HL-60/S4 treated with retinoic acid at 250 ng/mL for 4 days and 3 days (cell line): ENCODE results near the gene CAMKK2.
"Not testable (repeated sequence)": the region's sequence is repeated elsewhere in the genome, so short reads cannot be mapped to it uniquely, and the experiment has no call there.

Source experiments
- in situ Hi-C: fragments of 300-500 bp; cut with MboI; formaldehyde crosslinking; loops from 2 replicates; pipeline ENCODE4 v1.7.0; 2022; ENCODE audit warnings: low sequenced_read_pairs

Gene CAMKK2

DNA sequence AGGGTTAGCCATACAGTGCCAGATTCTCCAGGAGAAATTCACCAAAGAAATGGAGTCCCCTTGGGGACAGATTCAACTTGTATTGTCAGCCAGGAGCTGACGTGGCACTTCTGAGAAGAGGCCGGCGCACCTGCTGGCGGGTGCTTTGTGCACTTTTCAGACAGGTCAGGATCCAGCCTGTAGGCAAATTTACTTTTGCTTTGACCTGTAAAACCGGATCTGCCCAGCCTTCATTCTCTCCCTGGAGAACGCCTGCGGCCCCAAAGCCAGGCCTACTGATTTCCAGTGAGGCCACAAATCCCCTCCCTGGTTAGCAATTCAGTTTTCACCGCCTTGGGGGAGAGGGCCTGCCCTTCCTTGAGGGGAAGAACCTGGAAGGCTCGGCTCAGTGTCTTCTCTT, 69.2 kb downstream of the CAMKK2 start:
- in situ Hi-C loops = no loop called here

DNA sequence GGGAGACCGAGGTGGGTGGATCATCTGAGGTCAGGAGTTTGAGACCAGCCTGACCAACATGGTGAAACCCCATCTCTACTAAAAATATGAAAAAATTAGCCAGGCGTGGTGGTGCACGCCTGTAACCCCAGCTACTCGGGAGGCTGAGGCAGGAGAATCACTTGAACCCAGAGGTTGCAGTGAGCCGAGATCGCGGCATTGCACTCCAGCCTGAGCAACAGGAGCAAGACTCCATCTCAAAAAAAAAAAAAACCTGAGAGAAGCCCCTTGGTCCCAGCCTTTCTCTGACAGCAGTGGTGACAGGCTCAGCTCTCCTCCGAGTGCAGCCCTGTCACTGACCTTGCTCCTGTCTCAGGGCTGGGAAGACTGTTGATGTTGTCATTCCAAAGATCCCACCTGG, 69.6 kb downstream of the CAMKK2 start:
- in situ Hi-C loops = not testable (repeated sequence)

DNA sequence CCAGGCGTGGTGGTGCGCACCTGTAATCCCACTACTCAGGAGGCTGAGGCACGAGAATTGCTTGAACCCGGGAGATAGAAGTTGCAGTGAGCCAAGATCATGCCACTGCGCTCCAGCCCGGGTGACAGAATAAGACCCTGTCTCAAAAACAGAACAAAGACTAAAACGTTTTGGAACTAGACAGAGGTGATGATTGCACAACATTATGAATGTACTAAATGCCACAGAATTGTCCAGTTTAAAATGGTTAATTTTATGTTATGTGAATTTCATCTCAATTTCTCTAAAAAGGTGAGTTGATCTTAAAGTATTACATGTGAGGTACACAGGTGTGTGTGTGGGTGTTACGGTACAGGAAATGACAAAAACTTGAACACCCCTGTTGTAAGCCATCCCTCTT, 70.1 kb downstream of the CAMKK2 start:
- in situ Hi-C loops = no loop called here

DNA sequence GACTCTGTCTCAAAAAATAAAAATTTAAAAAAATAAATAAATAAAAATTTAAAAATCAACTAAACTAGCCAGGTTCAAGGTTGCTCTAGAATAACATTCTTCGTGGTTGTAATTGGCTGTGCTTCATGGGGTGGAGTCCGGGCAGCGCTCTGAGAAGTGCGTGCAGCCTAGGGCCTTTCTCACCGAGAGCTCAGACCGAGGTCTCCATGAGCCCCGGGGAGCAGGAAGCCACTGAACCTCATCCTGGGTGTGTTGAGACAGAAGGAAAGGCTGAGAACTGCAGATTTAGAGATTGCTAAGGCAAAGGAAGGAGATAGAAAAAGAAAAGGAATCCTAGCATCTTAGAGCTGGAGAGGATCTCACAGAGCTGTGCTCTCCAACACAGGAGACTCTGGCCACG, 71.9 kb downstream of the CAMKK2 start:
- in situ Hi-C loops = no loop called here

DNA sequence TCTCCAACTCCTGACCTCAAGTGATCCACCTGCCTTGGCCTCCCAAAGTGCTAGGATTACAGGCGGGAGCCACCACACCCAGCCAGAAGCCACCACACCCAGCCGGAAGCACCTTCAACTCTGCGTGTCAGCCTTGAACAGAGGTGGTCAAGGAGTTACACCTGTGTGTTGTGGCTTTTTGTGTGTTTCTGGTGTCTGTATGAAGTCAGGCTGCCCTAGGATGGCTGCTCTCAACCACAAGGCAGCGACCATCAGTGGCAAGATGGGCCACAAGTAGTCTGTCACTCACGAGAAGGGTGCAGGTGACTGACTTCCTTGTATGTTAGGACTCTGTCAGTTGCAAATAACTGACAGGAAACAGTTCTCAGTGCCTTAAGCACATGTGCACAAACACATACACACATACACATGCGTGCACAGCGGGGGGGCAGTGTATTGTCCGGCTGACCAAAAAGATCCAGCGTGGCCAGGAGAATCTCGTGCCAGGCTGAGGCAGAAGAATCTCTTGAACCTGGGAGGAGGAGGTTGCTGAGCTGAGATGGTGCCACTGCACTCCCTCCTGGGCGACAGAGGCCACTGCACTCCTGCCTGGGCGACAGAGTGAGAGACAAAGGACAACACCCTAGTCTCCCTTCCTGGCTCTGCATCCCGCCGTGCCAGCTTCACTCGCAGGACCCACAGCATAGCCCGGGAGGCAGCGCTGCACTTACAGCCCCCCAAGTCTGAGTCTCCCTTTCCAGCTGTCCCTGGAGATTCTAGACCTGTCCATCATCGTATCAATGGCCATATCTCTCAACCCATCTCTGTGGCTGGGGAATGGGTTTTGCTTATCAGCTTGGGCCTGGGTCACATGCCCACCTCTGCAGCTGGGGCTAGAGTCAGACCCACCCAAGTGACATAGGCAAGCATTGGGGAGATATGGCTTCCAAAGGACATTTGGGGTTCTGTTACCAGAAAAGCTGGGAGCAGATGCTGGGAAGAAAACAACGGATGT, 72.9 kb downstream of the CAMKK2 start:
- in situ Hi-C loops = no loop called here

DNA sequence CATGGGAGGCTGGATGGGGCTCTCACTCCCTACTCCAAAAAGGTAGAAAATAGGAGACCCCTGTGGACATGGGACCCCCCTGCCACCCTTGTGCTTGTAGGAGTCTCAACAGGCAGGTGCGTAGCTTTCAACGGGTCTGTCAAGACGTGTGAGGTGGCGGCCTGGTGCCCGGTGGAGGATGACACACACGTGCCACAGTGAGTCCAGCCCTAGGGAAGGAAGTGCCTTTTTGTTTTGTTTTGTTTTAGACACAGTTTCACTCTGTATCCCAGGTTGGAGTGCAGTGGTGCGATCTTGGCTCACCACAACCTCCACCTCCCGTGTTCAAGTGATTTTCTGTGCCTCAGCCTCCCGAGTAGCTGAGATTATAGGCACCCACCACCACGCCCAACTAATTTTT, 73.7 kb downstream of the CAMKK2 start:
- in situ Hi-C loops = no loop called here

DNA sequence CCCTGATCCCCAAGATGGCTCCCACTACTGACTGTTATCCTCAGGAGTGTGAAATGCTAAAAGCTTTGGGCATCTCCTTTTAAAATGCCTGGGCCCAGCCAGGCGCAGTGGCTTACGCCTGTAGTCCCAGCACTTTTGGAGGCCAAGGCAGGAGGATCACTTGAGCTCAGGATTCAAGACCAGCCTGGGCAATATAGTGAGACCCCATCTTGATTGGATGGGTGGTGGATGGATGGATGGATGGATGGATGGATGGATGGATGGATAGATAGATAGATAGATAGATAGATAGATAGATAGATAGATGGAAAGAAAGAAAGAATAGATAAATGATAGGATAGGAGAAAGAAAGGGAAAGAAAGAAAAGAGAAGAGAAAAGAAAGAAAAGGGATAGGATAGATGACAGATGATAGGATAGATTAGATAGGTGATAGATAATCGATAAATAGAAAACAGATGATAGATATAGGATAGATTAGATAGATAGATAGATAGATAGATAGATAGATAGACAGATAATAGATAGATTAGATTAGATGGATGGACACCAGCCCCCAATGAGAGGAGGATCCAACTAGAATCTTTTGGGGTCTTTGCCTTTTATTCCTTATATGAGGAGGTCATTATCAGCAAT, 77.0 kb downstream of the CAMKK2 start:
- in situ Hi-C loops = no loop called here

DNA sequence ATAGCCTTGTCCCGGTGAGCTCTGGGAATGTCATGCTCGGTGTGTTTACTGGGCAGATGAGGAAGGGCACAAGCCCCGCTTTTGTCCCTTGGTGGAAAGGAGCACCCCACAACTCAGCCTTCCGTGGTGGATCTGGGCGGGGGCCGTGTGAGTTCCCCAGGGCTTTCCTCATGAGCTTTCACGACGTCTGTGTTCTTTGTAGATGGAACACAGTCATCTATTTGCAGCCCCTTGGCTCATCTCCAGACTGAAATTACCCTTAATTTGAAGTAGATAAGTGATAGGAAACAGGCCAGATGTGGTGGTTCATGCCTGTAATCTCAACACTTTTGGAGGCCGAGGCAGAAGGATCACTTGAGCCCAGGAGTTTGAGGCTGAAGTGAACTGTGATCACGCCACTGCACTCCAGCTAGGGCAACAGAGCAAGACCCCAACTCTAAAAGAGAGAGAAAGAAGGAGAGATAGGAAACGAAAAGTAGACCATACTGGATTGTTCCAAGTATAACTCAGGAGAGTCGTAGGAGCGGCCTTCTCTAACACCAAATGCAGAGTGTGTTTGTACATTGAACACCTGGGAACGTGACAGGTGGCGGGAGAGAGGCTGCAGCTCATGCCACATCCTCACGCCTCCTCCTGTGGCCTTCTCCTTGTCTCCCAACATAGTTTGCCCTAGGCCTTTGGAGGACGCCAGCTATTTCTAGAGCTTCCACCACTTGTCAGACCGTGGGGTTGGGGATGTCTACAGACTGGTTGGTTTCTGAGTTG, 77.7 kb downstream of the CAMKK2 start:
- in situ Hi-C loops = no loop called here

DNA sequence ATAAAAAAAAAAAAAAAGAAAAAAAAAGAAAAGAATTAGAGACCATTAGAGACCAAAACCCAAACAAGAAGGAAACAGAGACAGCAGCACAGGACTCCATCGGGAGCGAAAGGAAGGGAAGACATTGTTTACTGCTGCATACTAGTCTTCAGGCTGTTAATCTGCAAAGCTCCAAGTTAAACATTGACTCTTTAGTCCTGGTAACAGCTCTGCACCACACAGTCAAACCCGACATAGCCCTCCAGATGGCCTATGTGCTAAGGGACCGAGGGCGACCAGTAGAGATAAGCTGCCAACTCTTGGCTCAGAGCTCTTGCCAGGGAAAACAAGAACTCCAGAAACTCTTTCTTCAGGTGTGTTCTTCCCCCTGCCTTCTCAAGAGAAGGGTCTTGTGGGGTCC, 78.7 kb downstream of the CAMKK2 start:
- in situ Hi-C loops = no loop called here

DNA sequence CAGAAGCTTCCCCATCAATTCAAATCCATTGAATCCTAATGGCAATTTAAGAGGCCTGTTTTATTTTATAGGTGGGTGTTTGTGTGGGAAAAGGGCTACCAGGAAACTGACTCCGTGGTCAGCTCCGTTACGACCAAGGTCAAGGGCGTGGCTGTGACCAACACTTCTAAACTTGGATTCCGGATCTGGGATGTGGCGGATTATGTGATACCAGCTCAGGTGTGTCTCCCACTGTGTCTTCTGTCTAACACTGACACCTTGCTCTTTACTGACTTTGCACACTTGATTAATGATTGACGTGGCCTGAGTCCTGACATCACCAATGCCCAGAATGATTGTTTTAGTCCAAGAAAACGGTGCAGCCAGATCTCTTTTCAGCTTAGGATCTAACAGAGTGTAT, 79.4 kb downstream of the CAMKK2 start:
- in situ Hi-C loops = no loop called here

DNA sequence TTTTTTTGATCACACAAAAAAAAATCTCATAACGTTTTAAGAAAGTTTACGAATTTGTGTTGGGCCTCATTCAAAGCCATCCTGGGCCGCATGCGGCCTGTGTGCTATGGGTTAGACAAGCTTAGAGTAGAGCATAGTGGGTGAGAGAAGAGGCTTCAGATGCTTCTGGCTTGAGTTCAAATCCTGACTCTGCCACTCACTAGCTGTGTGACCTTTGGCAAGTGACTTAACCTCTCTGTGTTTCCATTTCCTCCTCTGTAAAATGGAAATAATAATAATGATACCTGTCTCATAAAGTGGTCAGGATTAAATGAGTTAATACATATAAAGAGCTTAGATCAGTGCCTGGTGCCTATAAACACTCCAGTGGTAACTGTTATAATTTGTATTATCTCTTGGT, 80.4 kb downstream of the CAMKK2 start:
- in situ Hi-C loops = no loop called here

DNA sequence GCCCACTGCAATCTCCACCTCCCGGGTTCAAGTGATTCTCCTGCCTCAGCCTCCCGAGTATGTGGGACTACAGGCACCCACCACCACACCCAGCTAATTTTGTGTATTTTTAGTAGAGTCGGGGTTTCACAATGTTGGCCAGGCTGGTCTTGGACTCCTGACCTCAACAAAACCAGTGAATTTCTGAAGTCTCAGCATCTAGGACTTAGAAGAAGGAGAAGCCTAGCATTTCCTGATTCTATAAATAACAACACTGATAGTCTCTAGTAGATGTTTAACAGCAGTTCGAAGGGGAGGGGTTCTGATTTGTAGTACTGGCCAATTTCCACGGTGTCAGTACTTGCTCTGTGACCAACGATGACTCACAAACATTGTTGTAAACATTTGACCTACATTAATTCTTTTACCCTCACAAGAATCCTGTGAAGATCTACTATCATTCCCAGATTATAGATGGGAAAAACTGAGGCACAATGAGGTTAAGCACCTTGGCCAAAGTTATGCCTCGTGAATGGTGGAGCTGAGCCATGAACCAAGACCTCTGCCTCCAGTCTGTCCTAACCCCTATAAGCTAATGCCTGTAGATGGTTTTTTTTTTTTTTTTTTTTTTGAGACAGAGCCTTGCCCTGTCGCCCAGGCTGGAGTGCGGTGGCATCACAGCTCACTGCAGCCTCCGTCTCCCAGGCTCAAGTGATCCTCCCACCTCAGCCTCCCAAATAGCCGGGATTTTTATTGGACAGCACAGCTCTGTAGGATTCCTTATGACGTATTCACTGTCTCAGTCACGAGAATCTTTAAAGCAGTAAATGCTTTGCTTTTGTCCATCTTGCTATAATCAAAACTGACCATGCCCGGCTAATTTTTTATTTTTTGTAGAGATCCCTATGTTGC, 81.4 kb downstream of the CAMKK2 start:
- in situ Hi-C loops = no loop called here

DNA sequence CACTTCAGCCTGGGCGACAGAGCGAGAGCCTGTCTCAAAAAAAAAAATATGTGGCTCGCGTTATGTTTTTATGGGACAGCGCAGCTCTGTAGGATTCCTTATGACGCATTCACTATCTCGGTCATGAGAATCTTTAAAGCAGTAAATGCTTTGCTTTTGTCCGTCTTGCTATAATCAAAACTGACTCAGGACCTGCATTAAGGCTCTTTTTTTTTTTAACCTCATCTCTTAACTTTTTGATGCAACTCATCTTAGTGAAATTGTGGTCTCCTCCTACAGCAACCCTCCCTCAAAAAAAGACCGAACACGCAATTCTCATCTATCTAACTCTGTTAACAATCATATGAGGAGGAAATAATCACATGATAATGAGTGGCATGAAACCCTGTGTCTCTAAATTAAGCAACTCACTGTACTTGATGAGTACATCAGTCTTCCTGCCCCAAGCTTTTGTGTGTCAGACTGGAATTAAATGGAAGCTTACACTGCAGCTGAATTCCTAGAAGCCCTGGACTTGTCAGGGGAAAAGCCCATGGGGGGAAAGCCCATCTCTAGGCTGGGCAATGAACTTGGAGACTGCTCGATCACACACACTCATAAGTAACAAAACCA, 82.2 kb downstream of the CAMKK2 start:
- in situ Hi-C loops = no loop called here

DNA sequence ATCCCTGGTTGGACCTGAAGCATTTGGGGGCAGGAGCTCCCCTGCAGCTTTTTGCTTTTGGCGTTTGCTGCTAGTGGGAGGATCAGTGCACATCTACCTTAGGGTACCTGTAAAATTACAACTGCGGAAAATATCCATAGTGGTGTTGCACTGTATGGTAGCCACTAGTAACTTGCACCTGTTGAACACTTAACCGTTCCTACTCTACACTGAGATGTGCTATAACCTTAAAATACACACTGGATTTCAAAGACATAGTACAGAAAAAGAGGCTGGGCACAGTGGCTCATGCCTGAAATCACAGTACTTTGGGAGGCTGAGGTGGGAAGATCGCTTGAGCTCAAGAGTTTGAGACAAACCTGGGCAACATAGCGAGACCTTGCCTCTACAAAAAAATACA, 83.6 kb downstream of the CAMKK2 start:
- in situ Hi-C loops = no loop called here

DNA sequence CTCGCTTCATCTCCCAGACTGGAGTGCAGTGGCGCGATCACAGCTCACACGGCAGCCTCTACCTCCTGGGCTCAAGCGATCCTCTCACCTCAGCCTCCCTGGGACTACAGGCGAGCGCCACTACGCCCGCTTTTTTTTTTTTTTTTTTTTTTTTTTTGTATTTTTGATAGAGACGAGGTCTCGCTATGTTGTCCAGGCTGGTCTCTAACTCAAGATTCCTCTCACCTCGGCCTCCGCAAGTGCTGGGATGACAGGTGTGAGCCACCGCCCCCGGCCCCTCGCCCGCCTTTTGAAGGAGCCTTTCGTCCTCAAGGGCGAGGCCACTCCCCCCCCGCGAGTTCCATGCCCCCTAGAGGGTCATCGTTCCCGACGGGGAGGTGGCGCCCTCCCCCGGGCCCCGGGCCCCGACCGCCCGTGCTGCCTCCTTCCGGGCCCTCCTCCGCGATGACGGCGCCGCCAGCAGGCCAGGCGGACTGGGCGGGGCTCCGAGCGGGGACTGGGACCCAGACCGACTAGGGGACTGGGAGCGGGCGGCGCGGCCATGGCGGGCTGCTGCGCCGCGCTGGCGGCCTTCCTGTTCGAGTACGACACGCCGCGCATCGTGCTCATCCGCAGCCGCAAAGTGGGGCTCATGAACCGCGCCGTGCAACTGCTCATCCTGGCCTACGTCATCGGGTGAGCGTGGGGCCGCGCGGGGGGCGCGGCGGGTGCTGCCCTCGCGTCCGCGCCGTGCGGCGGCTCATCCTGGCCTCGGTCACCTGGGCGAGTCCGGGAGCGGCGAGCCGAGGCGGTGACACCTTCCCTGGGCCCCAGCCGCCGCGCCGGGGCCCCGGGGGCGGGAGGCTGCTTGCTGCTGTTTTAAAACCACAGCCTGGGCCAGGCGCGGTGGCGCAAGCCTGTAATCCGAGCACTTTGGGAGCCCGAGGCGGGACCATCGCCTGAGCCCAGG, 86.6 kb downstream of the CAMKK2 start, which contains the start of gene P2RX4:
TSS of gene P2RX4 (plus strand) at position 506 of the 949 bp plus-strand sequence. CDS start at position 542, 36 bp downstream.
- in situ Hi-C loops = no loop called here

DNA sequence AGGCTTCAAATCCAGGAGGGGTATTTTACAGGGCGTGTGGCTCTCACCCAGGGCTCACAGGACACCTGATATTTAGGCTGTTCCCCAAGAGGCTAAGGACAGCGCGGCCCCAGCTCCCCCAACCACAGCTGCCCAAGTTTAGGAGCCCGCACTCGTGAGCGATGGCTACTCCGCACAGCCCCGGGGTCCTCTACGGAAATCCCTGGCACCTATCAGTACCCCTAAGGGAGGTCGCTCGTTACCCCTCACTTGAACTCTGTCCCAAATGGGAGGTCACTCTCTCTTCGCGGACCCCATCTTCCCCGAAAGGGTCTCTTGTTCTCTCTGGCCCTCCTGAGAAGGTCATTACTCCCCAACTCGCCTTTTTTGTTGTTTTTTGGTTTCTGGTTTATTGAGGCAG, 87.3 kb downstream of the CAMKK2 start:
- in situ Hi-C loops = no loop called here

DNA sequence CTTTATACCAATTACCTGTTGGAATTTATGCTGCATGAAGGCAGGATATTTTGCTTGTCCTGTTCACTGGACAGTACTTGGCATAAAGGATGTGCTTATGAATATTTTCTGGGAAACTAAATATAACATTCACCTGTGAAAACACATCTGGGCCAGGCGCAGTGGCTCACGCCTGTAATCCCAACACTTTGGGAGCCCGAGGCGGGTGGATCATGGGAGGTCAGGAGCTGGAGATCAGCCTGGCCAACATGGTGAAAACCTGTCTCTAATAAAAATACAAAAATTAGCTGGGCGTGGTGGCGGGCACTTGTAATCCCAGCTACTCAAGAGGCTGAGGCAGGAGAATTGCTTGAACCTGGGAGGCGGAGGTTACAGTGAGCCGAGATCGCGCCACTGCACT, 87.9 kb downstream of the CAMKK2 start:
- in situ Hi-C loops = not testable (repeated sequence)

DNA sequence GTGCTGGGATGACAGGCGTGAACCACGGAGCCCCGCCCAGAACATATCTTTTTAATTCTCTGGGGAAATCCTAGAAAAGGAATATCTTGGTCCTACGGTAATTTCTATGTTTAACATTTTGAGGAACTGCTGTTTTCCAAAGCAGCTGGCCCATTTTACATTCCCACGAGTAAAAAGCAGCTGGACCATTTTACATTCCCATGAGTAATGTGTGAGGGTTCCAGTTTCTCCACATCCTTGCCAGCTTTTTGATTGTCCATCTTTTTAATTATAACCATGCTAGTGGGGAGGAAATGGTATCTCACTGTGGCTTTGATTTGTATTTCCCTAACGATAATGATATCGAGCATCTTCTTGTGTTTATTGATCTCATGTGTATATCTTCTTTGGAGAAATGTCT, 91.0 kb downstream of the CAMKK2 start:
- in situ Hi-C loops = no loop called here

DNA sequence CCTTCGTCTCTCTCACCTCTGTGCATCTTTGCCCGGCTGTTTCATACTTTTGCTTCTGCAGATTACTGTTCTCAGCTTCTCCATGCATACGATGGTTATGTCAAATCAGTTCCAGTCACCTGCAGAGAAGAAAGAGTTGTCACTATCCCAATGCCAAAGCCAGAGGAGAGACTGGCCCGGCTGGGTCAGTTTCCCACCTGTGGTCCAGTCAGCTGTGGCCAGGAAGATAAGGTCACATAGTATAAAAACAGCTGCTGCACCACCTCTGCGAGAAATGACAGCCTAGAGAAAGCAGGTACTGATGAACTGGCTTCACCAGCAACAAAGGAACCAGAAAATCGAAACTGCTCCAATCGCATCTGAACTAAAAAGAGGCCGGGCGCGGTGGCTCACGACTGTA, 93.0 kb downstream of the CAMKK2 start:
- in situ Hi-C loops = no loop called here
